ENCODE data around the gene ZNF304. TPM values are rescaled to one million over a fixed set of nuclear protein-coding genes. Genes with fewer than 3 reads are reported as not detected.
A peak's percentile ranks its signal among the peaks of the same experiment; 100 is the strongest.

Gene ZNF304
- total RNA-seq, 4 donors from 2014 or later, result 5.1 to 7.6 (median 6.0) TPM

DNA sequence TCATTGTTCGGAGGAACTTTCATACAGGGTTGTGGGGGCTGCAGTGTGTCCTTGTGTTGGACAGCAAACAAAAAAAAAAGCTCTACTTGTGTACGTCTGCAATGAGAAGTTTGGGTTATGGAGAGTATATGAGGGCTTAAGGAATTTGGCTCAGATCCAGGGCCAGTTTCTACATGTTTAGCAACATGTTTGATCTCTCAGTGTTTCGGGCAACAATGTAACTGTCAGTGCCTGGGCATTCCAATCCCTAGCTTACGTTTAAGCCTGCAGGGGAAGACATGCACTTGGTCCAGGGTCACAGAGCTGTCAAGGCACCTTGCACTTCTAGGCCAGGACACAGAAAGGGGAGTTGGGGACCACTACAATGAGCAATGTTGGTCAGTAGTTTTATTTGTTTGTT is 16.9 kb upstream of the ZNF304 start:
- 65 to 78% methylated on average over 4 of the region's 4 CpGs for WGBS, 2 donors
- DNase-seq (ENCODE audit: low spot score in 2 of 2), result no peak
- no peak for TF ChIP-seq CTCF (IDR thresholded peaks at IDR 0.05)
- no peak for TF ChIP-seq POLR2A (IDR thresholded peaks at IDR 0.05)
- TF ChIP-seq EP300 (IDR thresholded peaks at IDR 0.05), result no peak
- Histone ChIP-seq H3K27me3 (no peaks in the 10 kb centered on the region), H3K36me3 (peaks cover 0 to 38% (median under 1%) of the 10 kb centered on the region in 3 donors), H3K9me3 (peaks cover 3 to 53% (median 13%) of the 10 kb centered on the region in 4 donors), H3K4me1 (no peaks in the 10 kb centered on the region), H3K27ac (no peak overlapping the region), H3K4me3 (no peak overlapping the region)

GRCh38 chr19:57338877-57339276 is 12.2 kb upstream of the ZNF304 start:
- DNase-seq (ENCODE audit: low spot score in 2 of 2), result no peak
- no peak overlapping the region for H3K4me3 ChIP-seq
- no peak for TF ChIP-seq CTCF (IDR thresholded peaks at IDR 0.05)
- TF ChIP-seq POLR2A (IDR thresholded peaks at IDR 0.05), result no peak
- no peak for TF ChIP-seq EP300 (IDR thresholded peaks at IDR 0.05)
- H3K9me3 ChIP-seq, result peaks cover 0 to 9% (median 0%) of the 10 kb centered on the region in 4 donors
- no peak overlapping the region for H3K27ac ChIP-seq
- WGBS, 2 donors, result 59 to 60% methylated on average over 3 of the region's 3 CpGs
- no peaks in the 10 kb centered on the region for H3K27me3 ChIP-seq
- H3K36me3 ChIP-seq, result no peaks in the 10 kb centered on the region
- H3K4me1 ChIP-seq, result no peaks in the 10 kb centered on the region

DNA sequence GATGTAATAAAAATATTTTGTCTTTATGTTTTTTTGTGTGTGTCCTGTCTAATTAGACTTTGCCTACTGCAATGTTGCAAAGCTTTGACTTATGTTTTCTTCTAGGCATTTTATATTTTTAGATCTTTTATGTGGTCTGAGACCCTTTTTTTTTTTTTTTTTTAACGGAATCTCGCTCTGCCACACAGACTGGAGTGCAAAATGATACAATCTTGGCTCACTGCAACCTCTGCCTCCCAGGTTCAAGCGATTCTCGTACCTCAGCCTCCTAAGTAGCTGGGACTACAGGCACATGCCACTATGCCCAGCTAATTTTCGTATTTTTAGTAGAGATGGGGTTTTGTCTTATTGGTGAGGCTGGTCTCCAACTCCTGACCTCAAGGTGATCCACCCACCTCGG is 8.5 kb upstream of the ZNF304 start:
- TF ChIP-seq POLR2A (IDR thresholded peaks at IDR 0.05) (no peak), CTCF (IDR thresholded peaks at IDR 0.05) (no peak), EP300 (IDR thresholded peaks at IDR 0.05) (no peak)
- H3K9me3 ChIP-seq, result no peaks in the 10 kb centered on the region
- no peak for DNase-seq (ENCODE audit: low spot score in 2 of 2)
- no peaks in the 10 kb centered on the region for H3K36me3 ChIP-seq
- H3K4me1 ChIP-seq, result no peaks in the 10 kb centered on the region
- no peak overlapping the region for H3K27ac ChIP-seq
- no peaks in the 10 kb centered on the region for H3K27me3 ChIP-seq
- 72 to 78% methylated on average over 6 of the region's 6 CpGs for WGBS, 2 donors
- no peak overlapping the region for H3K4me3 ChIP-seq

DNA sequence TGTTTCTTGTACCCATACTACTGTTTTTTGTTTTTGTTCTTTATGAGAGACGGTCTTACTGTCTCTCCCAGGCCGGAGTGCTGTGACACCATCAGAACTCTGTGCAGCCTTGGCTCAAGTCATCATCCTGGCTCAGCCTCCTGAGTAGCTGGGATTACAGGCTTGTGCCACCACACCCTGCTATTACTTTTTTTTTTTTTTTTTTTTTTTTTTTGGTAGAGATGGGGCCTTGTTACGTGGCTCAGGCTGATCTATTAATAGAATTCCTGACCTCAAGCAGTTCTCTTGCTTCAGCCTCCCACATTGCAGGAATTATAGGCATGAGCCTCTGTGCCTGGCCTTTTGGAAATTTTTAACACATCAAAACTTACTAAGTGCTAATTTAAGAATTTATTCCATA is 2.9 kb upstream of the ZNF304 start:
- DNase-seq (ENCODE audit: low spot score in 2 of 2), result no peak
- peaks cover 0 to 16% (median 13%) of the 10 kb centered on the region in 4 donors for H3K4me1 ChIP-seq
- 64 to 68% methylated on average over 3 of the region's 3 CpGs for WGBS, 2 donors
- H3K36me3 ChIP-seq, result peaks cover 0 to 8% (median 0%) of the 10 kb centered on the region in 3 donors
- H3K27me3 ChIP-seq, result no peaks in the 10 kb centered on the region
- H3K27ac ChIP-seq, result no peak overlapping the region
- no peak for TF ChIP-seq CTCF (IDR thresholded peaks at IDR 0.05)
- no peak for TF ChIP-seq EP300 (IDR thresholded peaks at IDR 0.05)
- no peak for TF ChIP-seq POLR2A (IDR thresholded peaks at IDR 0.05)
- no peak overlapping the region for H3K4me3 ChIP-seq
- peaks cover 0 to 13% (median under 1%) of the 10 kb centered on the region in 4 donors for H3K9me3 ChIP-seq

GRCh38 chr19:57351867-57352266 is 796 bp downstream of the ZNF304 start:
- no peak for DNase-seq (ENCODE audit: low spot score in 2 of 2)
- TF ChIP-seq POLR2A (IDR thresholded peaks at IDR 0.05), result no peak
- no peak for TF ChIP-seq CTCF (IDR thresholded peaks at IDR 0.05)
- TF ChIP-seq EP300 (IDR thresholded peaks at IDR 0.05), result no peak
- H3K4me3 ChIP-seq, result peak overlapping the region; percentile 80 to 95 (median 82)
- H3K27me3 ChIP-seq, result no peaks in the 10 kb centered on the region
- H3K4me1 ChIP-seq, result peaks cover 0 to 16% (median 13%) of the 10 kb centered on the region in 4 donors
- H3K27ac ChIP-seq, result peak overlapping the region in 2 of 4 donors; percentile 73 to 86
- WGBS, 2 donors, result 26 to 29% methylated on average over 7 of the region's 7 CpGs
- H3K36me3 ChIP-seq, result peaks cover 18 to 46% (median 30%) of the 10 kb centered on the region in 3 donors
- H3K9me3 ChIP-seq, result peaks cover 0 to 50% (median 18%) of the 10 kb centered on the region in 4 donors
